22Rv1 (cell line): ENCODE results near the gene GMIP.

ENCODE experiments used
- ZFX ChIP-seq: fragments of 450-650 bp; IDR thresholded peaks from 2 replicates; pipeline ENCODE4 v1.6.1; 2017; ENCODE audit warnings: antibody characterized with exemption, borderline replicate concordance
- TF ChIP-seq, protein P1 (sequence below): fragments of 450-650 bp; IDR thresholded peaks from 2 replicates; pipeline ENCODE4 v1.5.1; 2017; ENCODE audit warnings: mild to moderate bottlenecking

DNA sequence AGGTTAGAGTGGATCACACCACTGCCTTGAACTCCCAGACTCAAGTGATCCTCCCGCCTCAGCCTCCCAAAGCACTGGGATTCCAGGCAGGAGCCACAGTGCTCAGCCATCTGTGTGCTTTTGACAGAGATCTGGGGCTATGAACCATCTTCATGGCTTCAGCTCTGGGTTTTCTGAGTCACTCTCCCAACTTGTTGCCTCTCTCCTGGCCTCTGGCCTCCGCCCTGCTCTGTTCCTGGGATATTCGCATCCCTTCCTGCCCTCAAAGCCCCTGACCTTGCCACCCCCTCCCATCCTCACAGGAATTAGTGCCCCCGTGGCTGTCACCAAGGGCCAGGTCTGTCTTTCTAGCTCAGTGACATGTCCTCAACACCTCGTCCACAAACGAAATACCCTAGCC lies 5.7 kb upstream of the GMIP start:
- no peak for TF ChIP-seq ZFX
- TF ChIP-seq, protein P1, sequence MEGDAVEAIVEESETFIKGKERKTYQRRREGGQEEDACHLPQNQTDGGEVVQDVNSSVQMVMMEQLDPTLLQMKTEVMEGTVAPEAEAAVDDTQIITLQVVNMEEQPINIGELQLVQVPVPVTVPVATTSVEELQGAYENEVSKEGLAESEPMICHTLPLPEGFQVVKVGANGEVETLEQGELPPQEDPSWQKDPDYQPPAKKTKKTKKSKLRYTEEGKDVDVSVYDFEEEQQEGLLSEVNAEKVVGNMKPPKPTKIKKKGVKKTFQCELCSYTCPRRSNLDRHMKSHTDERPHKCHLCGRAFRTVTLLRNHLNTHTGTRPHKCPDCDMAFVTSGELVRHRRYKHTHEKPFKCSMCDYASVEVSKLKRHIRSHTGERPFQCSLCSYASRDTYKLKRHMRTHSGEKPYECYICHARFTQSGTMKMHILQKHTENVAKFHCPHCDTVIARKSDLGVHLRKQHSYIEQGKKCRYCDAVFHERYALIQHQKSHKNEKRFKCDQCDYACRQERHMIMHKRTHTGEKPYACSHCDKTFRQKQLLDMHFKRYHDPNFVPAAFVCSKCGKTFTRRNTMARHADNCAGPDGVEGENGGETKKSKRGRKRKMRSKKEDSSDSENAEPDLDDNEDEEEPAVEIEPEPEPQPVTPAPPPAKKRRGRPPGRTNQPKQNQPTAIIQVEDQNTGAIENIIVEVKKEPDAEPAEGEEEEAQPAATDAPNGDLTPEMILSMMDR, result no peak
